HG03039 (cell line): ENCODE measurements around the gene KRT71.

ENCODE experiments used
- ATAC-seq: cut with Tn5 transposase; IDR thresholded peaks from one replicate; pipeline ENCODE4 v1.9.1; 2021; ENCODE audit warnings: mild to moderate bottlenecking, moderate library complexity; ENCODE audit not compliant: unreplicated experiment

The KRT71 gene

DNA sequence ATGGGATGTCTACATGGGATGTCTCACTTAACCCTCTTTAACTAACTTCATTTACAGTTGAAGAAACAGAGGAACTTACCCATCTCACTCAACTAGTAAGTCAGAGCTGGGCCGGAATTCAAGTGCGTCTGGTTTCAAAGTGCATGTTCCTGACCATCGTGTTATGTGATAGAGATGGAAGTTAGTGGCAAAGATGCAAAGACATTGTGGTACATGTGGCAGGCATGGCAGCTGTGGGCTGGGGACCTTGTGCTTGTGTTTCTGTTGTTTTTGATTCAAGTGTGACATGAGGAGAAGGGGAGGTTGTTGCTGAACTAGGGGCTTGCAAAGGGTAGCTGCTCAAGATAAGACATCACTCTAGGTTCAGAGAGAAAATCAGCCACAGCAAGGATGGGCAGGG, 23.0 kb upstream of the KRT71 start:
- ATAC-seq = no peak

GRCh38 chr12:52575256-52575655, 22.3 kb upstream of the KRT71 start:
- ATAC-seq = no peak

DNA sequence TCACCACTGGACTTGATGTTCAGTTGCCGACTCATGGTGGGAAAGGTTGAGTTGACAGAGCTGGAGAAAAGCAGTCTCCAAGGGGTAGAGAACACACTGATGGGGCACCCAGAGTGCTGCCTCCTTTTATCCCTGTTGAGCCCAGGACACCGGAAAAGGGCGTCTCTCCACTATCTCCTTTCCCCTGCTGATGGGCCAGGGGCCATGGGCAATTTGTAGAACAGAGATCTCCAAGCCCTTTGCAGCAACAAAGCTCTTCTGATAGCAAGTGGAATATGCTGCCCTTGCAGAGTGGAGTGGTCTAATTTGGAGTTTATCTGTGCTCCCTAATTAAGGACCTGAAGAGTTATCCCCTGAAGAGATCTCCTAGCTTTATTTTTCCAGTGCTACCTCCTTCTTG, 20.8 kb upstream of the KRT71 start, which contains the start of gene KRT74:
Gene KRT74 (minus strand): TSS at position 101 of the 400 bp plus-strand sequence. CDS start 66 bp downstream, at position 35.
- no peak for ATAC-seq

DNA sequence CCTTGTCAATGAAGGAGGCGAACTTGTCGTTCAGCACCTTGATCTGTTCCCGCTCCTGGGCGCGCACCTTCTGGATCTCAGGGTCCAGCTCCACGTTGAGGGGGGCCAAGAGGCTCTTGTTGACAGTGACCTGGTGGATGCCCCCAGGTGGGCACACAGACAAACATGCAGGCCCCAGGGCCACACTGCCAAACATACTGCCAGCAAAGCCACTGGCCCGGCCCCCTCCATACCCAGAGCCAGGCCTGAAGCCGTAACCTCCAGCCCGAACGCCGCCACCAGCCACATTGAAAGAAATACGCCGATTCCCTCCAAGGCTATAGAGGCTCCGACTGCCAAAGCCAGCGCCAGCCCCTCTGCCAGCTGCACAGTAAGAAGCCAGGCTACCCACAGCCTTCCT, 20.4 kb upstream of the KRT71 start:
- no peak for ATAC-seq

DNA sequence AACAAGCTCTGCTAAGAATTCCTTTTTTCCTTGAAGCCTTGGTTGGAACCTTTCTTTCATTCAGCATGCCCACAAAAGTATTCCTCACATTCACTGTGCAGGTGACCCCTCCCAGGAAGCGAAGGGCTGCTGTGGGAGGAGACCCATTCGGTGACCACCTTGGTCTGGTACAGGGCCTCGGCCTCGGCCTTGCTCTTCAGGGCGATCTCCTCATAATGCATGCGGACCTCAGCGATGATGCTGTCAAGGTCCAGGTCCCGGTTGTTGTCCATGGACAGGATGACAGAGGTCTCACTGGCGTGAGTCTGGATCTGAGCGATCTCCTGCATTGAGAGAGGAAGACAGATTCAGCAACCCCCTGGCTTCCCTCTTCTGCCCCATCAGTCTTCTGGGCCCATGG, 17.6 kb upstream of the KRT71 start:
- ATAC-seq = no peak

GRCh38 chr12:52568111-52568510, 15.2 kb upstream of the KRT71 start:
- no peak for ATAC-seq

GRCh38 chr12:52566847-52567291, 13.9 kb upstream of the KRT71 start:
- ATAC-seq = no peak

GRCh38 chr12:52564582-52564981, 11.6 kb upstream of the KRT71 start:
- ATAC-seq = no peak

- ATAC-seq = no peak
Measured at GRCh38 chr12:52561880-52562449, 9.0 kb upstream of the KRT71 start.

- ATAC-seq = no peak
Measured at GRCh38 chr12:52559979-52560378, 7.0 kb upstream of the KRT71 start.

DNA sequence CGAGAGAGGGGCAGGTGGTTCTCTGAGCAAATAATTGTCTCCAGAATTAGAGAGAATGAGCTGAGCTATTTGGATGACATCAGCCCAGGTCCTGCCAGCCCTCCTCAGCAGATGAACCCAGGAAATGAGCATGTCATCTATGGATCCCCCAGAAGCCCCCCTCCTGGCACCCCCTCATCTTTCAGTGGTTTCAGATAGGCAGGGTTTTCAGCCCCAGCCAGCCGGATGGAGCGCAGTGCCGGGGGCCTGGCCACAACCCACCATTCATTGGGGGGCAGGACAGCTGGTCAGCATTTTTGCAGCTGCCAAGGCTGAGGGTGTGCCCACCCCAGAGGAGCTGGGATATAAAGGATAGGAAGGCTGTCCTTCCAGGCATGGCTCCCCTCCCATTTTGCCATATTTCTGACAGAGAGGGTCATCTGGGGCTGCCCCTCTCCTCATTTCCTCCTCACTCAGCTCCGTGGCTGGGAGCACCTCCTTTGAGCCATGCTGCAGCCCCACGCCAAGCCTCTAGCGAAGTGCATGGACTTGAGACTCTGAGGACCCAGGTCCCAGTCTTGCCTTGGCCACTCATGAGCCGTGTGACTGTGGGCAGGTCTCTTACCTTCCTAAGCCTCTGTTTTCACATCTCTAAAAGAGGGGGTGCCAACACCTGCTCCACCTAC, 6.0 kb upstream of the KRT71 start:
- no peak for ATAC-seq

DNA sequence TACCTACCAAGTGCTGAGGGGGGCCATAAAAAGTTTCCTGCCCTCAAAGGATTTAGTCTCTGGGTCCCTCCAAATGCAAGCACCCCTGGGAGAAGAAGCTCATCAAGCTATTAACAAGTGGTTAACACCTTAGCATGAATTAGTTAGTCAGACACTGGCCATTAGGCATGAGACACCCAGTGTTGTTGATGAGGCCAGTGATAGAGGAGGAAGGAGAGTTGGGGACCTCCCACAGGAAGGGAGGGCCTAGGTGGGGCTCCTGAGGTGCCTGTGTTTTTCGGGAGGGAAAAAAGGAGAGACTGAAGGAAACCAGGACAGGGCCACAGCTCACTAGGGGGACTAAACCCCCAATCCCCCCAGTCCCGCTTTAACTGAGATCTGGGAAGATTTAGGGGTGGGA, 4.5 kb upstream of the KRT71 start:
- no peak for ATAC-seq

GRCh38 chr12:52555577-52555976, 2.6 kb upstream of the KRT71 start:
- ATAC-seq = no peak

GRCh38 chr12:52552055-52552454, 890 bp downstream of the KRT71 start:
- ATAC-seq = no peak

- ATAC-seq = no peak
Measured at GRCh38 chr12:52551216-52551865, 1.6 kb downstream of the KRT71 start.

DNA sequence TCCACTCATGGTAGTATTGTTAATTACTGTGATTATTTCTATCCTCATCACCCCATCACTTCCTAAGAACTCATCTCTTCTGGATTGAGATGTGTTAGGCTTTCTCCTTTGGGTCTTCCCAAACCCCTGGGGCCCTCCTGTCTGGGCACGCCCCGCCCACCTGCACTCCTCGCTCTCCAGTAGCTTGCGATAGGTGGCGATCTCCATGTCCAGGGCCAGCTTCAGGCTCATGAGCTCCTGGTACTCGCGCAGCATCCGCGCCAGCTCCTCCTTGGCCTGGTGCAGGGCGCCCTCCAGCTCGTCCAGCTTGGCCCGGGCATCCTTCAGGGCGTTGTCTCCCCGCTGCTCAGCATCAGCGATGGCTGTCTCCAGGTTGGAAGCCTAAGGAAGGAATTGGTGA, 6.8 kb downstream of the KRT71 start:
- no peak for ATAC-seq

- no peak for ATAC-seq
Measured at GRCh38 chr12:52543985-52544883, 8.7 kb downstream of the KRT71 start.

- ATAC-seq = no peak
Measured at GRCh38 chr12:52542785-52543318, 10.1 kb downstream of the KRT71 start.

GRCh38 chr12:52542157-52542556, 10.8 kb downstream of the KRT71 start:
- ATAC-seq = no peak

DNA sequence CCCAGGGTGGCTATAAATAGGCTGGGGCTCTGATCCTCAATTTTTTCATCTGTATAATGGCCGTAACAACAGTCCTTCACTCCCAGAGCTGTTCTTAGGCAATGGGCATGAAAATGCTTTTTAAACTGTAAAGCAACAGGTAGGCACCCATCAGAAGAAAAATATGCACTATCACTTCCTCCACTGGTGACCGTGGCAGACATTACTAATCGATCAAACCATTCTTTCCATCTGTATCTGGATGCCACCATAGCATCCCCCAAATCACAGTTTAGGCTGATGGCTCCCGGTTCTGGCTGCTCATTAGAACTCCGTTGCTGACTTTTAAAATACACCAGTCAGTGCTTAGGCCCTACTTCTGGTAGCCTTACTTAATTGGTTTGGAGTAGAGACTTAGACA, 11.2 kb downstream of the KRT71 start:
- ATAC-seq = no peak

GRCh38 chr12:52540531-52540930, 12.4 kb downstream of the KRT71 start:
- ATAC-seq = no peak
